Ectodermal cell (in vitro differentiated cells): ENCODE results near the gene LAMC2.

Experiments
- H3K27ac ChIP-seq: 2 replicates; pipeline ENCODE4 v1.7.0; 2013; ENCODE audit warnings: mild to moderate bottlenecking, low read depth, low read length; ENCODE audit not compliant: insufficient read depth, poor library complexity, severe bottlenecking
- H3K27me3 ChIP-seq: 2 replicates; pipeline ENCODE4 v1.7.0; 2013; ENCODE audit warnings: mild to moderate bottlenecking, low read length; ENCODE audit not compliant: insufficient read depth, control insufficient read depth, poor library complexity, severe bottlenecking
- H3K36me3 ChIP-seq: one replicate; pipeline ENCODE4 v1.7.0; 2013; ENCODE audit warnings: low read length; ENCODE audit not compliant: control insufficient read depth, insufficient read depth
- H3K4me1 ChIP-seq: one replicate; pipeline ENCODE4 v1.7.0; 2013; ENCODE audit warnings: low read length; ENCODE audit not compliant: control insufficient read depth, insufficient read depth
- H3K4me3 ChIP-seq: 2 replicates; pipeline ENCODE4 v1.7.0; 2013; ENCODE audit warnings: low read depth, low read length, control low read depth; ENCODE audit not compliant: insufficient read depth
- H3K9me3 ChIP-seq: 2 replicates; pipeline ENCODE4 v1.7.0; 2013; ENCODE audit warnings: mild to moderate bottlenecking, low read length, moderate library complexity; ENCODE audit not compliant: control insufficient read depth
- WGBS, 2 experiments: methylation state at CpG; one replicate each; pipeline ENCODE4 v1.1.7; 2013; ENCODE audit warnings: missing lambda C conversion rate in 2 of 2; 5-methylcytosine and 5-hydroxymethylcytosine counted together

The LAMC2 gene

DNA sequence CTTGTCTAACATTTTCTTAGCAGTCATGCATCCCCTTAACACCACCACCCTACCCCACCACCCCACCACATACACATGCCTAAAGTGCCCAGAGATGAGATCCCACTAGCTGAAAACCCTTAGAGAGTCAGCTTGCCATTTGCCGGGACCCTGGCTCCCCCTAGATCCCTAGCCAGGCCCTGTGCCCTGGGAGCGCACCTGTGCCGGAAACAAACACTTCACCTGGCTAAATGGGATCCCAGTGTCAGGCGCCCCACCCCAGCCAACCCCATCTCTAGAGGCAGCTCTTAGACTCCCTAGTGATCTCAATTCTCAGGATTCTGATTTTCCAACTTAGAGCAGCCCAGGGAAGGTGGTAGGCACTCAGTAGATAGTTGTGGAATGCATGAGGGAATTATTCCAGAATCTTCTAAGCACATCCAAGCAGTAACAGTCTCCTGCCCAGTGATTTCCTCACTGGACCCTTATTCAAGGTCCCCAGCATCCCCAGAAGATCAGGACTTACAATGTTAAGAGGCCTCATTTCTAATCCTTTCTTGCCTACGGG lies 105.2 kb downstream of the LAMC2 start:
- Histone ChIP-seq H3K36me3 (no peaks in the 10 kb centered on the region), H3K4me1 (peaks cover 3% of the 10 kb centered on the region), H3K9me3 (no peaks in the 10 kb centered on the region), H3K27me3 (no peaks in the 10 kb centered on the region), H3K4me3 (no peak overlapping the region), H3K27ac (no peak overlapping the region)
- 89 to 98% methylated on average over 5 of the region's 5 CpGs for WGBS, 2 experiments

DNA sequence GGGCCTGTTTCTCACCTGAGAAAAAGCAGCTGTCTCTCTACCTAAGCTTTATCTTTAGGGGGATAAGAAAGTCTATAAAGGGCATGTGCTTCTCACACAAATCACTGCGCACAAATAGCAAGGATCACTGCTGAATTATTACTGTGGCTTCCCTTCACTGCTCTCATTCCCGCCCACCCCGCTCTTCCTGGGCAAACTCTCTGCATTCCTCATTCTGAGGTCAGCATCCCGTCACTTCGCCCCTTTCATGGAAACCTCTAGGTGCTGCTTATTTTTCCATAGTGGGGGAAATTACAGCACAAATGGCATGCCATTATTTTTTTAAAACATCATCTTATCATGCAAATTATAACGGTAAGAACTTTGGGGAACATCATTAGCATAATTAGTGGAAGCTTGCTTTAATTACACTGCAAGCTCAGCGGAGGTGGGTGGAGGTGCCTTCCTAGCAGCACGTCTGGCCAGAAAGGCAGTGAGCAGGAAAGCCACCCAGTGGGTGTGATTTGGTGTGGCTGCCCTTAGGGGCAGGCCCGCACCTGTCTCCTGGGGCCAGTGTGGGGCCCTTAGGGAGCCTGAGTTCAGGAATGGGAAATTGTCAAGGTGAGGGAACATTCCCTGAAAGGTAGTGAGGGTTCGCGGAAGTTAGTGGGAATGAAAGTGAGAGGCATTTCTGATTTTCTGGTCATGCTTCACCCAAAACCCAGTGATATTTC lies 105.9 kb downstream of the LAMC2 start:
- Histone ChIP-seq H3K36me3 (no peaks in the 10 kb centered on the region), H3K9me3 (no peaks in the 10 kb centered on the region), H3K4me1 (peaks cover 3% of the 10 kb centered on the region), H3K4me3 (no peak overlapping the region), H3K27ac (no peak overlapping the region), H3K27me3 (no peaks in the 10 kb centered on the region)
- WGBS, 2 experiments: 69% methylated on average over 11 of the region's 11 CpGs

DNA sequence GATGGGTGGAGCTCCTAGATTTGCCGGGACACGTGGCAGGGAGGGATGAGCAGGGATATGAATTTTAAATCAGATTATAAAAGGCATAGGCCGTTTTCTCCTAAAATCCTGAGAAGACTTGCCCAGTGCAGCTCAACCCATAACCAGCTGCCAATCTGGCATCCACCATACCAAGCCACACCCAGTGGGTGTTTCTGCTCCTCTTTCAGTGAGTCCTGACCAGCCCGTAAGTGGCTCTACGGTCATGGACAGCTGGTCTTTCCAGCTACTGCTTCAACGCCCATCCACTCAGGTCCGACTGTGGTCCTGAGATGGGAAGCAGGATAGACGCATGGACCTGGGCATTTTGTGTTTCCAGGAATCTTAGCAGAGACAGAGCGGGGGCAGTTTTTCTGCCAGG lies 107.2 kb downstream of the LAMC2 start:
- Histone ChIP-seq H3K27me3 (no peaks in the 10 kb centered on the region), H3K9me3 (no peaks in the 10 kb centered on the region), H3K4me1 (no peaks in the 10 kb centered on the region), H3K36me3 (no peaks in the 10 kb centered on the region), H3K27ac (no peak overlapping the region), H3K4me3 (no peak overlapping the region)
- 95 to 97% methylated on average over 9 of the region's 9 CpGs for WGBS, 2 experiments

DNA sequence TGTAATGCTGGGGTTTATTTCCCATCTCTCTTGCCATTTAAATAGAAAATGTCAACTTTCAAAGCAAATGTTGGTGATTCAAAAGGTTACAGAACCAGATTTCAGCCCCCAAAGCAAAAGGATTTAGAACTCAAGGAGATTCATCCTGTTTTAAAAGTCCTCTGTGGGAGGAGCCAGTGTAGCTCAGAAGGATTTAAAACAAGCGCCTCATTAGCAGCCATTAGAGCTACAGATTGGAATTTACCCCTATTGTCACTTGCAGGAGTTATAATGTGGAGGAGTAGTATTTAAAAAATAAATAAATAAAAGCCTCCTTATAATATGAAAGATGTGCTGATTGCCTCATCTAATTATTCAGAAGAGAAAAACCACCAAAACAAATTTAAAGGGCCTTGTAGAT lies 107.8 kb downstream of the LAMC2 start:
- Histone ChIP-seq H3K4me3 (no peak overlapping the region), H3K27ac (no peak overlapping the region), H3K27me3 (no peaks in the 10 kb centered on the region), H3K9me3 (no peaks in the 10 kb centered on the region), H3K4me1 (no peaks in the 10 kb centered on the region), H3K36me3 (no peaks in the 10 kb centered on the region)
- whole genome bisulfite sequencing, 2 experiments: 77 to 100% methylated on average over 1 of the region's 1 CpG
